Naive thymus-derived CD4-positive, alpha-beta T cell (primary cell): Measurements from ENCODE around the gene SLC12A9. TPM values are rescaled to one million over a fixed set of nuclear protein-coding genes. Genes with fewer than 3 reads are reported as not detected.
"Not testable (repeated sequence)": the region's sequence is repeated elsewhere in the genome, so short reads cannot be mapped to it uniquely, and the experiment has no call there.

ENCODE experiments used
- ATAC-seq: fragments of 150-1000 bp; cut with Tn5 transposase; 2 replicates; pipeline ENCODE4 v1.10.0; 2021; ENCODE audit warnings: mild to moderate bottlenecking, moderate library complexity
- CTCF ChIA-PET: fragments of 350-600 bp; sonication (Branson Sonifier 250); formaldehyde crosslinking; loops from one replicate; lab custom pipeline; 2021; ENCODE audit warnings: antibody characterized with exemption; lab: Charles Lee
- POLR2A ChIA-PET: fragments of 350-600 bp; sonication (Branson Sonifier 250); formaldehyde crosslinking; loops from one replicate; lab custom pipeline; 2021; ENCODE audit warnings: antibody characterized with exemption, inconsistent platforms; lab: Charles Lee
- DNase-seq, 9 donors: peaks; one replicate each; pipeline versions ENCODE4 v3.0.0 to v3.0.0-alpha.2; 2020 to 2022; ENCODE audit warnings: mixed read lengths in 1 of 9
- H3K27ac ChIP-seq: one replicate; pipeline ENCODE4 v1.7.0; 2013; ENCODE audit warnings: mild to moderate bottlenecking, low read depth, low read length, moderate library complexity
- H3K27me3 ChIP-seq, 2 donors: one replicate each; pipeline ENCODE4 v1.7.0; 2013; ENCODE audit warnings: low read length in 2 of 2, mild to moderate bottlenecking in 2 of 2, moderate library complexity in 2 of 2; ENCODE audit not compliant: control insufficient read depth in 2 of 2, insufficient read depth in 2 of 2
- H3K36me3 ChIP-seq, 3 experiments: 1 replicate in 2 of 3; 2 replicates in 1 of 3; pipeline ENCODE4 v1.7.0; 2013; ENCODE audit warnings: low read length in 3 of 3, mild to moderate bottlenecking in 3 of 3, moderate library complexity in 1 of 3; ENCODE audit not compliant: insufficient read depth in 3 of 3, control insufficient read depth in 2 of 3
- H3K4me1 ChIP-seq, 2 donors: one replicate each; pipeline ENCODE4 v1.7.0; 2013; ENCODE audit warnings: low read length in 2 of 2, mild to moderate bottlenecking in 2 of 2, moderate library complexity in 1 of 2; ENCODE audit not compliant: control insufficient read depth in 2 of 2, insufficient read depth in 2 of 2
- H3K4me3 ChIP-seq: 2 replicates; pipeline ENCODE4 v1.7.0; 2013; ENCODE audit warnings: mild to moderate bottlenecking, low read length
- H3K9me3 ChIP-seq, 3 experiments: 1 replicate in 2 of 3; 2 replicates in 1 of 3; pipeline ENCODE4 v1.7.0; 2013; ENCODE audit warnings: low read length in 3 of 3; ENCODE audit not compliant: control insufficient read depth in 2 of 3
- H3K27ac Mint-ChIP-seq, 9 donors: one replicate each; pipeline ENCODE4 v1.8.0; 2020 to 2022; ENCODE audit warnings: mixed read lengths in 9 of 9, mild to moderate bottlenecking in 8 of 9, moderate library complexity in 5 of 9, inconsistent platforms in 2 of 9
- H3K27me3 Mint-ChIP-seq, 5 donors: one replicate each; pipeline ENCODE4 v1.8.0; 2021 to 2022; ENCODE audit warnings: mixed read lengths in 5 of 5, mild to moderate bottlenecking in 1 of 5
- H3K36me3 Mint-ChIP-seq, 5 donors: one replicate each; pipeline ENCODE4 v1.8.0; 2020 to 2022; ENCODE audit warnings: mixed read lengths in 5 of 5, mild to moderate bottlenecking in 3 of 5, inconsistent platforms in 1 of 5
- H3K4me1 Mint-ChIP-seq, 7 donors: one replicate each; pipeline ENCODE4 v1.8.0; 2020 to 2022; ENCODE audit warnings: mixed read lengths in 7 of 7, mild to moderate bottlenecking in 3 of 7, inconsistent platforms in 1 of 7
- H3K4me3 Mint-ChIP-seq, 10 donors: one replicate each; pipeline ENCODE4 v1.8.0; 2020 to 2022; ENCODE audit warnings: mild to moderate bottlenecking in 10 of 10, mixed read lengths in 10 of 10, moderate library complexity in 6 of 10, inconsistent platforms in 2 of 10
- H3K9me3 Mint-ChIP-seq, 11 donors: one replicate each; pipeline ENCODE4 v1.8.0; 2020 to 2022; ENCODE audit warnings: mixed read lengths in 11 of 11, mild to moderate bottlenecking in 4 of 11, inconsistent platforms in 1 of 11, moderate library complexity in 1 of 11
- intact Hi-C, 2 donors: fragments of 100-400 bp; cut with micrococcal nuclease; formaldehyde crosslinking; loops; one replicate each; pipeline ENCODE4 v1.15.1; 2023
- polyA plus RNA-seq, 2 donors: library from polyadenylated mRNA; unstranded; fragments of 300-500 nt; fragmentation: Illumina TruSeq; gene quantifications; one replicate each; pipeline ENCODE4 v1.2.3, GENCODE V29; 2021
- total RNA-seq, 6 experiments: library from RNA in 5 of 6; stranded (reverse) in 5 of 6; gene quantifications; 1 replicate in 5 of 6; 2 replicates in 1 of 6; pipeline ENCODE4 v1.2.3 and lab custom pipeline; 2021 to 2026

Gene SLC12A9
- total and polyA plus RNA-seq, 7 experiments from 2014 or later: 5.0 to 78.6 (median 58.3) TPM

GRCh38 chr7:100900978-100901377, 48.5 kb downstream of the SLC12A9 start:
- ChIA-PET POLR2A (no interaction called here), CTCF (interaction anchor here (1.2 kb wide), 1 partner anchor 183 kb away, joined by 4 read pairs; no protein-coding TSS in a partner anchor)
- intact Hi-C loops: no loop called here
- Histone ChIP-seq H3K9me3 (no peaks in the 10 kb centered on the region), H3K27me3 (peaks cover 6 to 9% of the 10 kb centered on the region in 2 donors), H3K36me3 (no peaks in the 10 kb centered on the region), H3K4me1 (peaks cover 6 to 7% of the 10 kb centered on the region in 2 donors), H3K4me3 (no peak overlapping the region), H3K27ac (no peak overlapping the region)
- H3K4me3 Mint-ChIP-seq: no peak overlapping the region
- H3K36me3 Mint-ChIP-seq: no peaks in the 10 kb centered on the region
- no peak for DNase-seq
- H3K27me3 Mint-ChIP-seq: peaks cover 21 to 31% (median 29%) of the 10 kb centered on the region in 5 donors
- no peak for ATAC-seq
- H3K4me1 Mint-ChIP-seq: peaks cover 0 to 11% (median 5%) of the 10 kb centered on the region in 7 donors
- no peaks in the 10 kb centered on the region for H3K9me3 Mint-ChIP-seq
- H3K27ac Mint-ChIP-seq: no peak overlapping the region

- Mint-ChIP-seq H3K4me1 (peaks cover 0 to 5% (median 0%) of the 10 kb centered on the region in 7 donors), H3K9me3 (no peaks in the 10 kb centered on the region), H3K27ac (no peak overlapping the region), H3K4me3 (no peak overlapping the region), H3K27me3 (peaks cover 16 to 26% (median 24%) of the 10 kb centered on the region in 5 donors), H3K36me3 (no peaks in the 10 kb centered on the region)
- DNase-seq (no peak), ATAC-seq (no peak)
- Histone ChIP-seq H3K36me3 (no peaks in the 10 kb centered on the region), H3K27me3 (peaks cover 0 to 3% of the 10 kb centered on the region in 2 donors), H3K9me3 (no peaks in the 10 kb centered on the region), H3K27ac (no peak overlapping the region), H3K4me3 (no peak overlapping the region), H3K4me1 (no peaks in the 10 kb centered on the region)
- intact Hi-C loops: no loop called here
- CTCF ChIA-PET: no interaction called here
- POLR2A ChIA-PET: no interaction called here
Observed at GRCh38 chr7:100901921-100902332, 49.4 kb downstream of the SLC12A9 start.

GRCh38 chr7:100902638-100903037, 50.1 kb downstream of the SLC12A9 start:
- H3K27me3 Mint-ChIP-seq: peaks cover 14 to 21% (median 19%) of the 10 kb centered on the region in 5 donors
- DNase-seq (no peak), ATAC-seq (no peak)
- ChIA-PET CTCF (interaction anchor here (1.0 kb wide), 1 partner anchor 241 kb away, joined by 5 read pairs; no protein-coding TSS in a partner anchor), POLR2A (no interaction called here)
- H3K27ac ChIP-seq: no peak overlapping the region
- H3K4me1 Mint-ChIP-seq: peaks cover 0 to 5% (median 0%) of the 10 kb centered on the region in 7 donors
- H3K4me3 Mint-ChIP-seq: no peak overlapping the region
- no peaks in the 10 kb centered on the region for H3K36me3 ChIP-seq
- no peaks in the 10 kb centered on the region for H3K4me1 ChIP-seq
- no peaks in the 10 kb centered on the region for H3K27me3 ChIP-seq
- H3K36me3 Mint-ChIP-seq: no peaks in the 10 kb centered on the region
- no peaks in the 10 kb centered on the region for H3K9me3 Mint-ChIP-seq
- no peaks in the 10 kb centered on the region for H3K9me3 ChIP-seq
- no peak overlapping the region for H3K27ac Mint-ChIP-seq
- intact Hi-C loops: no loop called here
- H3K4me3 ChIP-seq: no peak overlapping the region

- no peak for ATAC-seq
- Histone ChIP-seq H3K4me3 (no peak overlapping the region), H3K4me1 (no peaks in the 10 kb centered on the region), H3K9me3 (no peaks in the 10 kb centered on the region), H3K36me3 (no peaks in the 10 kb centered on the region), H3K27ac (no peak overlapping the region), H3K27me3 (no peaks in the 10 kb centered on the region)
- Mint-ChIP-seq H3K27me3 (peaks cover 0 to 19% (median 0%) of the 10 kb centered on the region in 5 donors), H3K4me1 (peaks cover 0 to 3% (median 0%) of the 10 kb centered on the region in 7 donors), H3K36me3 (no peaks in the 10 kb centered on the region), H3K9me3 (peaks cover 0 to 5% (median 0%) of the 10 kb centered on the region in 11 donors), H3K27ac (no peak overlapping the region), H3K4me3 (no peak overlapping the region)
- CTCF ChIA-PET: no interaction called here
- intact Hi-C loops: no loop called here
- POLR2A ChIA-PET: no interaction called here
- no peak for DNase-seq
Observed at GRCh38 chr7:100908512-100908911, 56.0 kb downstream of the SLC12A9 start.

GRCh38 chr7:100910443-100910842, 57.9 kb downstream of the SLC12A9 start:
- H3K27ac Mint-ChIP-seq, H3K27me3 ChIP-seq, H3K9me3 ChIP-seq, H3K9me3 Mint-ChIP-seq, H3K27ac ChIP-seq, H3K4me3 ChIP-seq, CTCF ChIA-PET, H3K4me1 Mint-ChIP-seq, H3K36me3 ChIP-seq, H3K4me1 ChIP-seq, H3K36me3 Mint-ChIP-seq, POLR2A ChIA-PET, DNase-seq, intact Hi-C loops, H3K4me3 Mint-ChIP-seq: not testable (repeated sequence)
- H3K27me3 Mint-ChIP-seq: peaks cover 0 to 19% (median 9%) of the 10 kb centered on the region in 5 donors
- ATAC-seq: peak; percentile 76

- intact Hi-C loops: no loop called here
- peaks cover 0 to 3% (median 0%) of the 10 kb centered on the region in 7 donors for H3K4me1 Mint-ChIP-seq
- peaks cover 0 to 5% (median 0%) of the 10 kb centered on the region in 11 donors for H3K9me3 Mint-ChIP-seq
- CTCF ChIA-PET: no interaction called here
- Histone ChIP-seq H3K27ac (no peak overlapping the region), H3K4me3 (no peak overlapping the region), H3K27me3 (no peaks in the 10 kb centered on the region), H3K36me3 (no peaks in the 10 kb centered on the region), H3K9me3 (no peaks in the 10 kb centered on the region), H3K4me1 (no peaks in the 10 kb centered on the region)
- no peak overlapping the region for H3K27ac Mint-ChIP-seq
- DNase-seq (no peak), ATAC-seq (no peak)
- peaks cover 0 to 22% (median 9%) of the 10 kb centered on the region in 5 donors for H3K27me3 Mint-ChIP-seq
- POLR2A ChIA-PET: no interaction called here
- H3K4me3 Mint-ChIP-seq: no peak overlapping the region
- H3K36me3 Mint-ChIP-seq: no peaks in the 10 kb centered on the region
Observed at GRCh38 chr7:100911484-100911883, 59.0 kb downstream of the SLC12A9 start.

GRCh38 chr7:100914208-100914878, 61.8 kb downstream of the SLC12A9 start:
- Histone ChIP-seq H3K36me3 (no peaks in the 10 kb centered on the region), H3K9me3 (no peaks in the 10 kb centered on the region), H3K27ac (no peak overlapping the region), H3K27me3 (no peaks in the 10 kb centered on the region), H3K4me3 (no peak overlapping the region), H3K4me1 (no peaks in the 10 kb centered on the region)
- ATAC-seq (no peak), DNase-seq (no peak)
- no peaks in the 10 kb centered on the region for H3K36me3 Mint-ChIP-seq
- H3K9me3 Mint-ChIP-seq: no peaks in the 10 kb centered on the region
- H3K27ac Mint-ChIP-seq: no peak overlapping the region
- peaks cover 0 to 3% (median 0%) of the 10 kb centered on the region in 7 donors for H3K4me1 Mint-ChIP-seq
- no peak overlapping the region for H3K4me3 Mint-ChIP-seq
- CTCF ChIA-PET: interaction anchor here (0.6 kb wide), 1 partner anchor 16 kb away, joined by 3 read pairs; no protein-coding TSS in a partner anchor
- intact Hi-C loops: no loop called here
- POLR2A ChIA-PET: no interaction called here
- H3K27me3 Mint-ChIP-seq: peaks cover 5 to 26% (median 13%) of the 10 kb centered on the region in 5 donors
